ENCODE data around the gene FAM78B.

- TF ChIP-seq ZBTB7A (IDR thresholded peaks at IDR 0.05; ENCODE audit: low read depth): no peak
- TF ChIP-seq EP300 (IDR thresholded peaks at IDR 0.05; ENCODE audit: borderline replicate concordance): no peak
- no peak for TF ChIP-seq YY1 (IDR thresholded peaks at IDR 0.05; ENCODE audit: low read depth)
- no peak for TF ChIP-seq MAX (IDR thresholded peaks at IDR 0.05)
- TF ChIP-seq TAF1 (IDR thresholded peaks at IDR 0.05; ENCODE audit: low read depth): no peak
- TF ChIP-seq, protein P1, sequence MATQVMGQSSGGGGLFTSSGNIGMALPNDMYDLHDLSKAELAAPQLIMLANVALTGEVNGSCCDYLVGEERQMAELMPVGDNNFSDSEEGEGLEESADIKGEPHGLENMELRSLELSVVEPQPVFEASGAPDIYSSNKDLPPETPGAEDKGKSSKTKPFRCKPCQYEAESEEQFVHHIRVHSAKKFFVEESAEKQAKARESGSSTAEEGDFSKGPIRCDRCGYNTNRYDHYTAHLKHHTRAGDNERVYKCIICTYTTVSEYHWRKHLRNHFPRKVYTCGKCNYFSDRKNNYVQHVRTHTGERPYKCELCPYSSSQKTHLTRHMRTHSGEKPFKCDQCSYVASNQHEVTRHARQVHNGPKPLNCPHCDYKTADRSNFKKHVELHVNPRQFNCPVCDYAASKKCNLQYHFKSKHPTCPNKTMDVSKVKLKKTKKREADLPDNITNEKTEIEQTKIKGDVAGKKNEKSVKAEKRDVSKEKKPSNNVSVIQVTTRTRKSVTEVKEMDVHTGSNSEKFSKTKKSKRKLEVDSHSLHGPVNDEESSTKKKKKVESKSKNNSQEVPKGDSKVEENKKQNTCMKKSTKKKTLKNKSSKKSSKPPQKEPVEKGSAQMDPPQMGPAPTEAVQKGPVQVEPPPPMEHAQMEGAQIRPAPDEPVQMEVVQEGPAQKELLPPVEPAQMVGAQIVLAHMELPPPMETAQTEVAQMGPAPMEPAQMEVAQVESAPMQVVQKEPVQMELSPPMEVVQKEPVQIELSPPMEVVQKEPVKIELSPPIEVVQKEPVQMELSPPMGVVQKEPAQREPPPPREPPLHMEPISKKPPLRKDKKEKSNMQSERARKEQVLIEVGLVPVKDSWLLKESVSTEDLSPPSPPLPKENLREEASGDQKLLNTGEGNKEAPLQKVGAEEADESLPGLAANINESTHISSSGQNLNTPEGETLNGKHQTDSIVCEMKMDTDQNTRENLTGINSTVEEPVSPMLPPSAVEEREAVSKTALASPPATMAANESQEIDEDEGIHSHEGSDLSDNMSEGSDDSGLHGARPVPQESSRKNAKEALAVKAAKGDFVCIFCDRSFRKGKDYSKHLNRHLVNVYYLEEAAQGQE (IDR thresholded peaks at IDR 0.05; ENCODE audit: low read depth): no peak
- TF ChIP-seq CEBPB (IDR thresholded peaks at IDR 0.05): no peak
- no peak for TF ChIP-seq TEAD4 (IDR thresholded peaks at IDR 0.05)
- TF ChIP-seq EGR1 (IDR thresholded peaks at IDR 0.05): no peak
- TF ChIP-seq CREB1 (IDR thresholded peaks at IDR 0.05; ENCODE audit: low read depth): no peak
- no peak for TF ChIP-seq RAD21 (IDR thresholded peaks at IDR 0.05; ENCODE audit: low read depth)
- TF ChIP-seq TCF12 (IDR thresholded peaks at IDR 0.05; ENCODE audit: low read depth): no peak
- no peak for TF ChIP-seq USF1 (IDR thresholded peaks at IDR 0.05)
- TF ChIP-seq NFIC (IDR thresholded peaks at IDR 0.05): no peak
These were observed 23.6 kb upstream of the FAM78B start for GRCh38 chr1:166190400-166190799.

Measured in Ishikawa (cell line).